HEK293 (cell line): ENCODE data around the gene SPACA7.

Experiments
- CTCF ChIA-PET: fragments of 350-600 bp; formaldehyde crosslinking; extraction: SDS; loops from one replicate; lab custom pipeline; 2021; ENCODE audit warnings: antibody characterized with exemption; lab: Yijun Ruan, JAX
- POLR2A ChIA-PET: fragments of 300-600 bp; formaldehyde crosslinking; extraction: SDS; loops from one replicate; lab custom pipeline; 2020; ENCODE audit warnings: antibody characterized with exemption, inconsistent platforms; lab: Yijun Ruan, JAX
- H3K27ac ChIP-seq: fragments of 200-500 bp; sonication (Bioruptor generic); 2 replicates; pipeline ENCODE4 v1.5.1; 2014; ENCODE audit warnings: low read depth, low read length, control low read depth, inconsistent platforms; ENCODE audit errors: extremely low read depth
- H3K36me3 ChIP-seq, 2 experiments: fragments of 200-500 bp in 1 of 2; sonication (Bioruptor generic) in 1 of 2; 1 replicate in 1 of 2; 2 replicates in 1 of 2; pipeline ENCODE4 v1.5.1; 2014 to 2017; ENCODE audit warnings: inconsistent platforms in 2 of 2, low read length in 2 of 2; ENCODE audit not compliant: control insufficient read depth in 2 of 2, insufficient read depth in 1 of 2
- H3K4me1 ChIP-seq: fragments of 200-500 bp; sonication (Bioruptor generic); 2 replicates; pipeline ENCODE4 v1.5.1; 2014; ENCODE audit warnings: mild to moderate bottlenecking, low read length, inconsistent platforms; ENCODE audit not compliant: control insufficient read depth, insufficient read depth
- H3K4me3 ChIP-seq: 2 replicates; pipeline ENCODE4 v1.5.1; 2011; ENCODE audit warnings: low read depth, mild to moderate bottlenecking, control low read depth, low read length, moderate library complexity
- H3K9me3 ChIP-seq: fragments of 200-500 bp; sonication (Bioruptor generic); 2 replicates; pipeline ENCODE4 v1.5.1; 2014; ENCODE audit warnings: low read depth, low read length, inconsistent platforms; ENCODE audit not compliant: control insufficient read depth, insufficient read depth
- CTCF ChIP-seq: fragments of 450-650 bp; formaldehyde crosslinking; IDR thresholded peaks from 2 replicates; pipeline ENCODE4 v1.5.1; 2016; ENCODE audit warnings: missing biosample characterization, missing genetic modification characterization
- EGR2 ChIP-seq: fragments of 450-650 bp; formaldehyde crosslinking; IDR thresholded peaks from 2 replicates; pipeline ENCODE4 v1.5.1; 2016; ENCODE audit warnings: low read depth, missing biosample characterization, missing genetic modification characterization
- HIC1 ChIP-seq: fragments of 450-650 bp; formaldehyde crosslinking; IDR thresholded peaks from 2 replicates; pipeline ENCODE4 v1.5.1; 2016; ENCODE audit warnings: missing biosample characterization, missing genetic modification characterization
- HOXA7 ChIP-seq: sonication (generic); formaldehyde crosslinking; IDR thresholded peaks from 2 replicates; pipeline ENCODE4 v1.8.1; 2022; ENCODE audit warnings: missing genetic modification reagents, borderline replicate concordance
- PRDM1 ChIP-seq: fragments of 450-650 bp; formaldehyde crosslinking; IDR thresholded peaks from 2 replicates; pipeline ENCODE4; 2016; ENCODE audit warnings: missing biosample characterization, missing genetic modification characterization
- PRDM4 ChIP-seq: fragments of 450-650 bp; formaldehyde crosslinking; IDR thresholded peaks from 2 replicates; pipeline ENCODE4 v1.5.1; 2017; ENCODE audit warnings: missing biosample characterization, missing genetic modification characterization
- SALL2 ChIP-seq: fragments of 450-650 bp; formaldehyde crosslinking; IDR thresholded peaks from 2 replicates; pipeline ENCODE4 v1.5.0; 2017; ENCODE audit warnings: missing biosample characterization, mild to moderate bottlenecking, missing genetic modification characterization, borderline replicate concordance
- SCRT2 ChIP-seq: fragments of 450-650 bp; formaldehyde crosslinking; IDR thresholded peaks from 2 replicates; pipeline ENCODE4 v1.5.1; 2016; ENCODE audit warnings: missing biosample characterization, missing genetic modification characterization
- TRIM28 ChIP-seq: IDR thresholded peaks from 2 replicates; pipeline ENCODE4 v1.6.1; 2011; ENCODE audit warnings: low read length, control low read depth, borderline replicate concordance
- ZFP69B ChIP-seq: fragments of 450-650 bp; formaldehyde crosslinking; IDR thresholded peaks from 2 replicates; pipeline ENCODE4 v1.5.1; 2016; ENCODE audit warnings: missing biosample characterization, missing genetic modification characterization
- ZNF138 ChIP-seq: fragments of 450-650 bp; formaldehyde crosslinking; IDR thresholded peaks from 2 replicates; pipeline ENCODE4 v1.5.1; 2016; ENCODE audit warnings: missing biosample characterization, missing genetic modification characterization, borderline replicate concordance
- ZNF140 ChIP-seq: fragments of 450-650 bp; formaldehyde crosslinking; IDR thresholded peaks from 2 replicates; pipeline ENCODE4 v1.5.1; 2016; ENCODE audit warnings: missing biosample characterization, missing genetic modification characterization
- ZNF146 ChIP-seq: fragments of 450-650 bp; formaldehyde crosslinking; IDR thresholded peaks from 2 replicates; pipeline ENCODE4 v1.5.1; 2016; ENCODE audit warnings: missing biosample characterization, missing genetic modification characterization
- ZNF248 ChIP-seq: fragments of 450-650 bp; formaldehyde crosslinking; IDR thresholded peaks from 2 replicates; pipeline ENCODE4 v1.5.1; 2017; ENCODE audit warnings: missing biosample characterization, missing genetic modification characterization
- ZNF266 ChIP-seq: fragments of 450-650 bp; formaldehyde crosslinking; IDR thresholded peaks from 2 replicates; pipeline ENCODE4 v1.5.1; 2016; ENCODE audit warnings: missing biosample characterization, missing genetic modification characterization, low read depth
- ZNF292 ChIP-seq: fragments of 450-650 bp; formaldehyde crosslinking; IDR thresholded peaks from 2 replicates; pipeline ENCODE4 v1.5.1; 2016; ENCODE audit warnings: low read depth, missing biosample characterization, missing genetic modification characterization, borderline replicate concordance
- ZNF311 ChIP-seq: fragments of 450-650 bp; formaldehyde crosslinking; IDR thresholded peaks from 2 replicates; pipeline ENCODE4 v1.5.1; 2017; ENCODE audit warnings: missing biosample characterization, missing genetic modification characterization, borderline replicate concordance
- ZNF404 ChIP-seq: fragments of 450-650 bp; formaldehyde crosslinking; IDR thresholded peaks from 2 replicates; pipeline ENCODE4 v1.5.1; 2017; ENCODE audit warnings: missing biosample characterization, missing genetic modification characterization
- ZNF433 ChIP-seq: fragments of 450-650 bp; formaldehyde crosslinking; IDR thresholded peaks from 2 replicates; pipeline ENCODE4 v1.5.1; 2016; ENCODE audit warnings: missing biosample characterization, missing genetic modification characterization, low read depth
- ZNF530 ChIP-seq: fragments of 450-650 bp; formaldehyde crosslinking; IDR thresholded peaks from 2 replicates; pipeline ENCODE4 v1.5.1; 2016; ENCODE audit warnings: low read depth, missing biosample characterization, missing genetic modification characterization
- ZNF544 ChIP-seq: fragments of 450-650 bp; formaldehyde crosslinking; IDR thresholded peaks from 2 replicates; pipeline ENCODE4 v1.5.0; 2017; ENCODE audit warnings: missing biosample characterization, missing genetic modification characterization
- ZNF621 ChIP-seq: fragments of 450-650 bp; formaldehyde crosslinking; IDR thresholded peaks from 2 replicates; pipeline ENCODE4 v1.5.1; 2017; ENCODE audit warnings: missing biosample characterization, missing genetic modification characterization
- ZNF639 ChIP-seq: fragments of 450-650 bp; formaldehyde crosslinking; IDR thresholded peaks from 2 replicates; pipeline ENCODE4 v1.5.1; 2016; ENCODE audit warnings: missing biosample characterization, missing genetic modification characterization
- ZNF747 ChIP-seq: fragments of 450-650 bp; formaldehyde crosslinking; IDR thresholded peaks from 2 replicates; pipeline ENCODE4 v1.5.1; 2016; ENCODE audit warnings: missing biosample characterization, missing genetic modification characterization

Gene SPACA7

DNA sequence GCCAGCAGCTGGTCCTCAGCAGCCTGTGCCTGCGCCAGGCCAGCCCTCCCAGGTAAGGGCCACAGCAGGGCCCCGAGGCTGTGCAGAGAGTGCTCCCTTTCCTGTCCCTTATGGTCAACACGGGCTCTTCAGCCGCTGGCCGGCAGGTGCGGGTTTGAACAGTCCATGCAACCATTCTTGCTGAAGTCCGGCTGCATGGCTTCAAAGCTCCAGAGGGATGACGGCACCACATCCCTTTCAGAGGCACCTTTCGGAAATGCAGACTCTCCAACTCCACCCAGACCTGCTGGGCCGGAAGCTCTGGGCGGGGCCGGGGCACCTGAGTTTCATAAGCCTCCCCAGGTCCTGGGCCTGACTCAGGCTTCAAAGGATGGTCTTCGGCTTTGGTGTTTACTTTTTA is 81.3 kb downstream of the SPACA7 start:
- CTCF ChIA-PET: interaction anchor here (0.7 kb wide), 1 partner anchor 10 kb away, joined by 4 read pairs; no protein-coding TSS in a partner anchor
- Histone ChIP-seq H3K36me3 (no peaks in the 10 kb centered on the region), H3K27ac (no peak overlapping the region), H3K4me3 (no peak overlapping the region), H3K9me3 (no peaks in the 10 kb centered on the region), H3K4me1 (no peaks in the 10 kb centered on the region)
- no peak for TF ChIP-seq HOXA7 (CRISPR knock-in tag)
- no peak for TF ChIP-seq PRDM4 (tag by site-specific recombination)
- no peak for TF ChIP-seq ZNF146 (tag by site-specific recombination)
- no peak for TF ChIP-seq ZNF138 (tag by site-specific recombination)
- TF ChIP-seq ZNF621 (tag by site-specific recombination): no peak
- no peak for TF ChIP-seq ZNF530 (tag by site-specific recombination)
- TF ChIP-seq EGR2: no peak
- TF ChIP-seq ZNF639 (tag by site-specific recombination): no peak
- TF ChIP-seq ZNF544 (tag by site-specific recombination): no peak
- TF ChIP-seq ZNF248: no peak
- no peak for TF ChIP-seq ZNF311 (tag by site-specific recombination)
- no peak for TF ChIP-seq ZNF292
- no peak for TF ChIP-seq HIC1
- TF ChIP-seq ZNF404: no peak
- no peak for TF ChIP-seq SALL2 (tag by site-specific recombination)
- no peak for TF ChIP-seq ZNF266 (tag by site-specific recombination)
- no peak for TF ChIP-seq TRIM28
- no peak for TF ChIP-seq ZFP69B (tag by site-specific recombination)
- TF ChIP-seq ZNF747 (tag by site-specific recombination): no peak
- POLR2A ChIA-PET: no interaction called here

- ChIA-PET POLR2A (no interaction called here), CTCF (no interaction called here)
- Histone ChIP-seq H3K27ac (no peak overlapping the region), H3K4me3 (no peak overlapping the region), H3K9me3 (no peaks in the 10 kb centered on the region), H3K36me3 (no peaks in the 10 kb centered on the region), H3K4me1 (no peaks in the 10 kb centered on the region)
- TF ChIP-seq SCRT2 (tag by site-specific recombination) (no peak), ZNF140 (tag by site-specific recombination) (no peak), CTCF (no peak), PRDM1 (no peak), ZNF433 (tag by site-specific recombination) (no peak)
- TF ChIP-seq, all 188 proteins: peak for 0
Measured at GRCh38 chr13:112462408-112462807, 86.3 kb downstream of the SPACA7 start.
